HepG2 (cell line): ENCODE measurements around the gene SLC18A3. TPM values are rescaled to one million over a fixed set of nuclear protein-coding genes. Genes with fewer than 3 reads are reported as not detected.

Experiments used
- ATAC-seq: fragments of 200-7000 bp; cut with Tn5 transposase; 3 replicates; pipeline ENCODE4 v1.9.1; 2020; ENCODE audit warnings: mild to moderate bottlenecking, moderate library complexity
- BruUV-seq: library from RNA; stranded (reverse); fragments of 400-500 nt; replicated peaks from 2 replicates; lab custom pipeline; 2021; lab: Mats Ljungman, UMichigan
- CTCF ChIA-PET: fragments of 300-600 bp; formaldehyde crosslinking; extraction: SDS; loops from one replicate; lab custom pipeline; 2021; ENCODE audit warnings: low total read pairs, inconsistent platforms, low intra/inter-chr PET ratio; lab: Yijun Ruan, JAX
- POLR2A ChIA-PET: fragments of 350-600 bp; sonication (Branson Sonifier 250); formaldehyde crosslinking; loops from one replicate; lab custom pipeline; 2020; ENCODE audit warnings: antibody characterized with exemption, inconsistent platforms; lab: Yijun Ruan, JAX
- DNase-seq: peaks from one replicate; pipeline ENCODE4 v3.0.0-alpha.2; 2015; ENCODE audit warnings: low spot score
- FAIRE-seq: peaks from 3 replicates; lab custom pipeline; 2011; peaks lifted over from hg19 to GRCh38; lab: Jason Lieb, UNC
- H2AFZ ChIP-seq: one replicate; pipeline ENCODE4 v1.6.1; 2011; ENCODE audit warnings: low read length, inconsistent platforms
- H3K27ac ChIP-seq: fragments of 300-600 bp; 3 replicates; pipeline ENCODE4 v1.8.0; 2011; ENCODE audit warnings: mixed run types, mild to moderate bottlenecking, mixed read lengths, low read length, inconsistent platforms; ENCODE audit not compliant: insufficient read depth; ENCODE audit errors: extremely low read length
- H3K27me3 ChIP-seq, 2 experiments: fragments of 200-600 bp in 1 of 2; 2 replicates in 1 of 2; 3 replicates in 1 of 2; pipeline versions ENCODE4 v1.6.0 to v1.8.0; 2011; ENCODE audit warnings: low read length in 2 of 2, mild to moderate bottlenecking in 2 of 2, moderate library complexity in 2 of 2, inconsistent platforms in 1 of 2; ENCODE audit not compliant: insufficient read depth in 2 of 2, control insufficient read depth in 1 of 2
- H3K36me3 ChIP-seq, 2 experiments: fragments of 200-600 bp in 1 of 2; replicated peaks in 1 of 2; 2 replicates in 1 of 2; 3 replicates in 1 of 2; pipeline versions ENCODE4 v1.5.1 to v1.8.0; 2011; ENCODE audit warnings: low read length in 2 of 2, inconsistent platforms in 1 of 2; ENCODE audit not compliant: insufficient read depth in 2 of 2, control insufficient read depth in 1 of 2
- H3K4me1 ChIP-seq: 2 replicates; pipeline ENCODE4 v1.5.1; 2012; ENCODE audit warnings: low read length, inconsistent platforms; ENCODE audit not compliant: insufficient read depth
- H3K4me2 ChIP-seq: 2 replicates; pipeline ENCODE4 v1.6.0; 2011; ENCODE audit warnings: low read depth, low read length, inconsistent platforms
- H3K4me3 ChIP-seq, 3 experiments: fragments of 200-600 bp in 1 of 3; sonication (generic), shearing (Covaris generic) in 1 of 3; replicated peaks in 1 of 3; 2 replicates each; pipeline ENCODE4 v1.5.1; 2011 to 2016; ENCODE audit warnings: low read length in 3 of 3, inconsistent platforms in 2 of 3, low read depth in 2 of 3, mild to moderate bottlenecking in 2 of 3, control low read depth in 1 of 3, mixed read lengths in 1 of 3; ENCODE audit not compliant: insufficient read depth in 1 of 3
- H3K79me2 ChIP-seq: one replicate; pipeline ENCODE4 v1.6.1; 2011; ENCODE audit warnings: low read length, inconsistent platforms; ENCODE audit not compliant: insufficient read depth
- H3K9ac ChIP-seq: 2 replicates; pipeline ENCODE4 v1.6.0; 2011; ENCODE audit warnings: mild to moderate bottlenecking, low read depth, low read length, inconsistent platforms; ENCODE audit not compliant: insufficient read depth
- H3K9me3 ChIP-seq: 2 replicates; pipeline ENCODE4 v1.5.1; 2012; ENCODE audit warnings: mild to moderate bottlenecking, low read length
- H4K20me1 ChIP-seq: 2 replicates; pipeline ENCODE4 v1.6.0; 2011; ENCODE audit warnings: inconsistent platforms, mild to moderate bottlenecking, low read length, moderate library complexity; ENCODE audit not compliant: insufficient read depth
- CHD4 ChIP-seq: fragments of 200-600 bp; sonication (generic); IDR thresholded peaks from 2 replicates; pipeline ENCODE4 v1.7.0; 2017; ENCODE audit warnings: mild to moderate bottlenecking, low read length, borderline replicate concordance
- CREB3 ChIP-seq: sonication (generic); formaldehyde crosslinking; IDR thresholded peaks from 2 replicates; pipeline ENCODE4 v1.5.0; 2020; ENCODE audit warnings: missing genetic modification reagents
- KDM6A ChIP-seq: IDR thresholded peaks from 2 replicates; pipeline ENCODE4 v1.6.1; 2016; ENCODE audit warnings: low read depth
- KLF13 ChIP-seq: sonication (generic); formaldehyde crosslinking; IDR thresholded peaks from 2 replicates; pipeline ENCODE4 v1.4.0; 2020; ENCODE audit warnings: mild to moderate bottlenecking, missing genetic modification reagents
- NFATC3 ChIP-seq: sonication (generic); formaldehyde crosslinking; IDR thresholded peaks from 2 replicates; pipeline ENCODE4 v1.5.1; 2020; ENCODE audit warnings: mild to moderate bottlenecking, missing genetic modification reagents
- PLRG1 ChIP-seq: fragments of 450-650 bp; conservative IDR thresholded peaks from 2 replicates; pipeline ENCODE4 v1.6.1; 2016
- SNAPC2 ChIP-seq: sonication (generic); formaldehyde crosslinking; IDR thresholded peaks from 2 replicates; pipeline ENCODE4 v1.8.1; 2022; ENCODE audit warnings: mild to moderate bottlenecking, missing genetic modification reagents
- SYNCRIP ChIP-seq: fragments of 200-400 bp; formaldehyde crosslinking; IDR thresholded peaks from 2 replicates; pipeline ENCODE4 v1.6.1; 2018; ENCODE audit warnings: mild to moderate bottlenecking, low read depth, low read length; ENCODE audit not compliant: insufficient read depth
- ZBTB26 ChIP-seq: IDR thresholded peaks from 2 replicates; pipeline ENCODE4 v1.6.1; 2016; ENCODE audit warnings: missing compliant biosample characterization, missing genetic modification reagents, borderline replicate concordance
- ZBTB38 ChIP-seq: sonication (generic); formaldehyde crosslinking; IDR thresholded peaks from 2 replicates; pipeline ENCODE4 v1.5.1; 2020; ENCODE audit warnings: mild to moderate bottlenecking, missing genetic modification reagents
- ZFAT ChIP-seq: sonication (generic); formaldehyde crosslinking; conservative IDR thresholded peaks from 2 replicates; pipeline ENCODE4 v1.8.1; 2023; ENCODE audit warnings: missing genetic modification reagents, inconsistent platforms
- ZNF18 ChIP-seq: sonication (generic); formaldehyde crosslinking; IDR thresholded peaks from 2 replicates; pipeline ENCODE4 v1.8.0; 2022; ENCODE audit warnings: mild to moderate bottlenecking, missing genetic modification reagents; ENCODE audit not compliant: insufficient replicate concordance
- ZNF484 ChIP-seq: sonication (generic); formaldehyde crosslinking; IDR thresholded peaks from 2 replicates; pipeline ENCODE4 v1.5.1; 2020; ENCODE audit warnings: mild to moderate bottlenecking, low read depth, missing genetic modification reagents, borderline replicate concordance
- ZNF572 ChIP-seq: sonication (generic); formaldehyde crosslinking; IDR thresholded peaks from 2 replicates; pipeline ENCODE4 v1.5.1; 2020; ENCODE audit warnings: mild to moderate bottlenecking, missing genetic modification reagents
- ZNF773 ChIP-seq: sonication (generic); formaldehyde crosslinking; IDR thresholded peaks from 2 replicates; pipeline ENCODE4 v1.4.0; 2020; ENCODE audit warnings: missing genetic modification reagents, borderline replicate concordance
- ZNF781 ChIP-seq: sonication (generic); formaldehyde crosslinking; IDR thresholded peaks from 2 replicates; pipeline ENCODE4 v1.5.1; 2020; ENCODE audit warnings: borderline replicate concordance, mild to moderate bottlenecking, missing genetic modification reagents; ENCODE audit errors: not compliant biosample characterization
- WGBS: methylation state at CpG from one replicate; pipeline ENCODE4 v1.1.6; 2017; ENCODE audit warnings: low lambda C conversion rate; 5-methylcytosine and 5-hydroxymethylcytosine counted together
- in situ Hi-C: cut with HindIII; loops from 2 replicates; pipeline ENCODE4 v1.10.0; 2017; ENCODE audit warnings: low pct_unique_long_range_greater_than_20kb; ENCODE audit not compliant: extremely low pct_ligation_motif_present
- intact Hi-C: fragments of 100-400 bp; cut with micrococcal nuclease; formaldehyde crosslinking; loops from one replicate; pipeline ENCODE4 v1.10.0; 2022; ENCODE audit not compliant: unreplicated experiment
- polyA plus RNA-seq, 8 experiments: library from polyadenylated mRNA; depleted of rRNA in 3 of 8; stranded (reverse) in 7 of 8; unstranded in 1 of 8; fragments of >200 nt; fragmentation: Illumina TruSeq in 4 of 8; extraction: Trizol in 4 of 8; gene quantifications; 2 replicates each; pipeline versions ENCODE4 v1.2.1 to v1.2.3, GENCODE V29; 2011 to 2016; ENCODE audit warnings: low read depth in 4 of 8, missing spikeins in 1 of 8, mixed read lengths in 1 of 8; ENCODE audit not compliant: insufficient read depth in 1 of 8
- total RNA-seq, 5 experiments: library from RNA; depleted of rRNA; stranded (reverse); fragments of >200 nt; fragmentation: Illumina TruSeq; extraction: Trizol; gene quantifications; 2 replicates each; pipeline ENCODE4 v1.2.3, GENCODE V29; 2016; ENCODE audit warnings: low read depth in 1 of 5
- TF ChIP-seq, protein P1 (sequence below): sonication (generic); formaldehyde crosslinking; conservative IDR thresholded peaks from 2 replicates; pipeline ENCODE4 v1.8.0; 2022; ENCODE audit warnings: missing genetic modification reagents
- TF ChIP-seq, protein P2 (sequence below): sonication (generic); formaldehyde crosslinking; IDR thresholded peaks from 2 replicates; pipeline ENCODE4 v1.5.1; 2020; ENCODE audit warnings: missing genetic modification reagents, mild to moderate bottlenecking, borderline replicate concordance

SLC18A3 gene
- total and polyA plus RNA-seq, 2 of the 13 experiments (the other 11 are each of a cell fraction or from before 2014, with no cell fraction given), result not detected

GRCh38 chr10:49644035-49644646 lies 34.0 kb downstream of the SLC18A3 start:
- peak; percentile 35; the same call in 1 of the 3 replicates for ATAC-seq
- Histone ChIP-seq H4K20me1 (peaks cover 3% of the 10 kb centered on the region; the same call in 1 of the 2 replicates), H3K4me1 (no peaks in the 10 kb centered on the region), H3K79me2 (no peaks in the 10 kb centered on the region), H3K27me3 (peaks cover under 1 to 35% of the 10 kb centered on the region in 2 experiments; a peak in 4 of 5 replicates), H3K4me3 (no peak overlapping the region), H3K9me3 (no peaks in the 10 kb centered on the region), H2AFZ (no peak overlapping the region), H3K36me3 (no peaks in the 10 kb centered on the region), H3K9ac (no peak overlapping the region), H3K27ac (no peak overlapping the region), H3K4me2 (no peak overlapping the region)
- POLR2A ChIA-PET, result no interaction called here
- intact Hi-C loops (no loop called here), in situ Hi-C loops (no loop called here)
- BruUV-seq, result no TSS peak
- CTCF ChIA-PET, result no interaction called here
- 0% methylated on average over 6 of the region's 7 CpGs for WGBS
- no peak for DNase-seq
- FAIRE-seq, result no peak
- TF ChIP-seq CHD4 (no peak), PLRG1 (no peak), SNAPC2 (CRISPR knock-in tag) (no peak), ZNF572 (CRISPR knock-in tag) (no peak), ZNF773 (CRISPR knock-in tag) (no peak), KDM6A (CRISPR knock-in tag) (no peak), ZBTB38 (CRISPR knock-in tag) (no peak), ZNF18 (CRISPR knock-in tag) (no peak), CREB3 (CRISPR knock-in tag) (no peak), ZFAT (CRISPR knock-in tag) (no peak), ZNF781 (CRISPR knock-in tag) (no peak), KLF13 (CRISPR knock-in tag) (no peak), SYNCRIP (no peak), NFATC3 (no peak), ZNF484 (CRISPR knock-in tag) (no peak), ZBTB26 (no peak)
- TF ChIP-seq, protein P1, sequence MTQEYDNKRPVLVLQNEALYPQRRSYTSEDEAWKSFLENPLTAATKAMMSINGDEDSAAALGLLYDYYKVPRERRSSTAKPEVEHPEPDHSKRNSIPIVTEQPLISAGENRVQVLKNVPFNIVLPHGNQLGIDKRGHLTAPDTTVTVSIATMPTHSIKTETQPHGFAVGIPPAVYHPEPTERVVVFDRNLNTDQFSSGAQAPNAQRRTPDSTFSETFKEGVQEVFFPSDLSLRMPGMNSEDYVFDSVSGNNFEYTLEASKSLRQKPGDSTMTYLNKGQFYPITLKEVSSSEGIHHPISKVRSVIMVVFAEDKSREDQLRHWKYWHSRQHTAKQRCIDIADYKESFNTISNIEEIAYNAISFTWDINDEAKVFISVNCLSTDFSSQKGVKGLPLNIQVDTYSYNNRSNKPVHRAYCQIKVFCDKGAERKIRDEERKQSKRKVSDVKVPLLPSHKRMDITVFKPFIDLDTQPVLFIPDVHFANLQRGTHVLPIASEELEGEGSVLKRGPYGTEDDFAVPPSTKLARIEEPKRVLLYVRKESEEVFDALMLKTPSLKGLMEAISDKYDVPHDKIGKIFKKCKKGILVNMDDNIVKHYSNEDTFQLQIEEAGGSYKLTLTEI (CRISPR knock-in tag), result no peak
- TF ChIP-seq, protein P2, sequence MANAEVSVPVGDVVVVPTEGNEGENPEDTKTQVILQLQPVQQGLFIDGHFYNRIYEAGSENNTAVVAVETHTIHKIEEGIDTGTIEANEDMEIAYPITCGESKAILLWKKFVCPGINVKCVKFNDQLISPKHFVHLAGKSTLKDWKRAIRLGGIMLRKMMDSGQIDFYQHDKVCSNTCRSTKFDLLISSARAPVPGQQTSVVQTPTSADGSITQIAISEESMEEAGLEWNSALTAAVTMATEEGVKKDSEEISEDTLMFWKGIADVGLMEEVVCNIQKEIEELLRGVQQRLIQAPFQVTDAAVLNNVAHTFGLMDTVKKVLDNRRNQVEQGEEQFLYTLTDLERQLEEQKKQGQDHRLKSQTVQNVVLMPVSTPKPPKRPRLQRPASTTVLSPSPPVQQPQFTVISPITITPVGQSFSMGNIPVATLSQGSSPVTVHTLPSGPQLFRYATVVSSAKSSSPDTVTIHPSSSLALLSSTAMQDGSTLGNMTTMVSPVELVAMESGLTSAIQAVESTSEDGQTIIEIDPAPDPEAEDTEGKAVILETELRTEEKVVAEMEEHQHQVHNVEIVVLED (CRISPR knock-in tag), result no peak
